IMR-90 (cell line): Measurements from ENCODE around the gene CDC42EP2.

Experiments
- BHLHE40 ChIP-seq: fragments of 150-350 bp; IDR thresholded peaks from 2 replicates; pipeline ENCODE4 v1.6.1; 2016; ENCODE audit warnings: mild to moderate bottlenecking, low read depth, low read length
- CEBPB ChIP-seq: IDR thresholded peaks from 2 replicates; pipeline ENCODE4 v1.6.1; 2012; ENCODE audit warnings: low read depth, low read length, improper control_type of control experiment
- CHD1 ChIP-seq: IDR thresholded peaks from 2 replicates; pipeline ENCODE4 v1.6.1; 2012; ENCODE audit warnings: low read depth, low read length, improper control_type of control experiment
- FOS ChIP-seq: fragments of 150-350 bp; IDR thresholded peaks from 2 replicates; pipeline ENCODE4 v1.6.1; 2016; ENCODE audit warnings: low read depth, low read length
- MAFK ChIP-seq: IDR thresholded peaks from 2 replicates; pipeline ENCODE4 v1.6.1; 2012; ENCODE audit warnings: low read depth, low read length, improper control_type of control experiment
- MXI1 ChIP-seq: IDR thresholded peaks from 2 replicates; pipeline ENCODE4 v1.6.1; 2012; ENCODE audit warnings: low read depth, mild to moderate bottlenecking, low read length, moderate library complexity, borderline replicate concordance
- POLR2A ChIP-seq: IDR thresholded peaks from 2 replicates; pipeline ENCODE4 v1.6.1; 2012; ENCODE audit warnings: mild to moderate bottlenecking, low read depth, low read length
- RAD21 ChIP-seq: IDR thresholded peaks from 2 replicates; pipeline ENCODE4 v1.6.1; 2012; ENCODE audit warnings: low read length, improper control_type of control experiment
- RCOR1 ChIP-seq: IDR thresholded peaks from 2 replicates; pipeline ENCODE4 v1.6.1; 2012; ENCODE audit warnings: mild to moderate bottlenecking, low read length, improper control_type of control experiment; ENCODE audit not compliant: insufficient replicate concordance
- RFX5 ChIP-seq: IDR thresholded peaks from 2 replicates; pipeline ENCODE4 v1.8.0; 2012; ENCODE audit warnings: low read depth, mild to moderate bottlenecking, low read length, moderate library complexity
- SMC3 ChIP-seq: fragments of 150-350 bp; IDR thresholded peaks from 2 replicates; pipeline ENCODE4 v1.6.1; 2016; ENCODE audit warnings: low read depth, mild to moderate bottlenecking, antibody characterized with exemption, low read length, moderate library complexity
- USF2 ChIP-seq: fragments of 150-350 bp; IDR thresholded peaks from 2 replicates; pipeline ENCODE4 v1.6.1; 2017; ENCODE audit warnings: mild to moderate bottlenecking, antibody characterized with exemption, low read length, low read depth
- TF ChIP-seq, protein P1 (sequence below): conservative IDR thresholded peaks from 2 replicates; pipeline ENCODE4 v1.5.1; 2012; ENCODE audit warnings: mild to moderate bottlenecking, low read depth, low read length, improper control_type of control experiment

DNA sequence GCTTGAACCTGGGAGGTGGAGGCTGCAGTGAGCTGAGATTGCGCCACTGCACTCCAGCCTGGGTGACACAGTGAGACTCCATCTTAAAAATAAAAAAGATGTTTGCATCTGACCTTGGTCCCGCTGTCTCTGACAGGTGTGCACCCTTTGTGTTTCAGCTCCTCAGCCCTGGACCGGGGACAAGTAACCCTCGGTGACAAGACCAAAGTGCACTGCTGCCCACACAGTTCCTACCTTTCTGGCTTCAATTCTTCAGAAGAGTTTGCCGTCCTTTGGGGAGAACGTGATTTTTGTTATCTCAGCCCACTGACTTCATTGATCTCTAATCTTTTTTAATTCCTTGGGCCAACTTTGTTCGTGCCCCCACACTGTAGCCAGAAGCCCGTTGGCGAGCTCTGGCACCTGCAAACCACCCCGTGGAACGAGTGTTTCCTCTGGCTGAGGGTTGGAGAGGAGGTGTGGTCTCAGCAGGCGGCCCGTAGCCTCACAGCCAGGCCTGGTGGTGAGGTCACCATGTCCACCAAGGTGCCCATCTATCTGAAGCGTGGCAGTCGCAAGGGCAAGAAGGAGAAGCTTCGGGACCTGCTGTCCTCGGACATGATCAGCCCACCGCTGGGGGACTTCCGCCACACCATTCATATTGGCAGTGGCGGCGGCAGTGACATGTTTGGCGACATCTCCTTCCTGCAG lies 5.9 kb downstream of the CDC42EP2 start:
- TF ChIP-seq, protein P1, sequence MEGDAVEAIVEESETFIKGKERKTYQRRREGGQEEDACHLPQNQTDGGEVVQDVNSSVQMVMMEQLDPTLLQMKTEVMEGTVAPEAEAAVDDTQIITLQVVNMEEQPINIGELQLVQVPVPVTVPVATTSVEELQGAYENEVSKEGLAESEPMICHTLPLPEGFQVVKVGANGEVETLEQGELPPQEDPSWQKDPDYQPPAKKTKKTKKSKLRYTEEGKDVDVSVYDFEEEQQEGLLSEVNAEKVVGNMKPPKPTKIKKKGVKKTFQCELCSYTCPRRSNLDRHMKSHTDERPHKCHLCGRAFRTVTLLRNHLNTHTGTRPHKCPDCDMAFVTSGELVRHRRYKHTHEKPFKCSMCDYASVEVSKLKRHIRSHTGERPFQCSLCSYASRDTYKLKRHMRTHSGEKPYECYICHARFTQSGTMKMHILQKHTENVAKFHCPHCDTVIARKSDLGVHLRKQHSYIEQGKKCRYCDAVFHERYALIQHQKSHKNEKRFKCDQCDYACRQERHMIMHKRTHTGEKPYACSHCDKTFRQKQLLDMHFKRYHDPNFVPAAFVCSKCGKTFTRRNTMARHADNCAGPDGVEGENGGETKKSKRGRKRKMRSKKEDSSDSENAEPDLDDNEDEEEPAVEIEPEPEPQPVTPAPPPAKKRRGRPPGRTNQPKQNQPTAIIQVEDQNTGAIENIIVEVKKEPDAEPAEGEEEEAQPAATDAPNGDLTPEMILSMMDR: no peak
- TF ChIP-seq MAFK: no peak
- TF ChIP-seq FOS: no peak
- TF ChIP-seq USF2: no peak
- no peak for TF ChIP-seq POLR2A
- TF ChIP-seq CEBPB: no peak
- TF ChIP-seq RCOR1: no peak
- TF ChIP-seq BHLHE40: no peak
- no peak for TF ChIP-seq MXI1
- no peak for TF ChIP-seq RFX5
- no peak for TF ChIP-seq CHD1
- TF ChIP-seq SMC3: no peak
- TF ChIP-seq RAD21: no peak
